HepG2 (cell line): ENCODE results near the gene PHF13. TPM values are rescaled to one million over a fixed set of nuclear protein-coding genes. Genes with fewer than 3 reads are reported as not detected.

Experiments
- AHDC1 ChIP-seq: sonication (generic); formaldehyde crosslinking; IDR thresholded peaks from 2 replicates; pipeline ENCODE4 v1.5.1; 2020; ENCODE audit warnings: mild to moderate bottlenecking, missing genetic modification reagents, borderline replicate concordance
- ATRX ChIP-seq: sonication (generic); formaldehyde crosslinking; IDR thresholded peaks from 2 replicates; pipeline ENCODE4 v1.4.0; 2020; ENCODE audit warnings: missing genetic modification reagents, borderline replicate concordance
- CCAR2 ChIP-seq: fragments of 200-400 bp; formaldehyde crosslinking; optimal IDR thresholded peaks from 2 replicates; pipeline ENCODE3; 2018; ENCODE audit warnings: low read depth, mild to moderate bottlenecking, low read length, moderate library complexity
- DR1 ChIP-seq: sonication (generic); formaldehyde crosslinking; IDR thresholded peaks from 2 replicates; pipeline ENCODE4 v1.8.0; 2021; ENCODE audit warnings: mild to moderate bottlenecking, missing genetic modification reagents, inconsistent platforms
- GRHL1 ChIP-seq: sonication (generic); formaldehyde crosslinking; conservative IDR thresholded peaks from 2 replicates; pipeline ENCODE4 v1.8.0; 2022; ENCODE audit warnings: missing genetic modification reagents
- KAT8 ChIP-seq: IDR thresholded peaks from 2 replicates; pipeline ENCODE4 v1.6.1; 2016; ENCODE audit warnings: missing genetic modification reagents, missing compliant biosample characterization
- KDM5B ChIP-seq: sonication (generic); formaldehyde crosslinking; IDR thresholded peaks from 2 replicates; pipeline ENCODE4 v1.4.0; 2020; ENCODE audit warnings: missing genetic modification reagents, mild to moderate bottlenecking, borderline replicate concordance
- PRPF4 ChIP-seq: fragments of 200-400 bp; formaldehyde crosslinking; IDR thresholded peaks from 2 replicates; pipeline ENCODE4 v1.6.1; 2016; ENCODE audit warnings: low read length, low read depth; ENCODE audit not compliant: poor library complexity, severe bottlenecking
- RBM22 ChIP-seq: fragments of 200-400 bp; formaldehyde crosslinking; optimal IDR thresholded peaks from 2 replicates; pipeline ENCODE3; 2017; ENCODE audit warnings: mild to moderate bottlenecking, low read length, moderate library complexity
- RNF2 ChIP-seq: fragments of 450-650 bp; conservative IDR thresholded peaks from 2 replicates; pipeline ENCODE4 v1.6.1; 2016; ENCODE audit warnings: low read depth
- SMYD3 ChIP-seq: sonication (generic); formaldehyde crosslinking; IDR thresholded peaks from 2 replicates; pipeline ENCODE4 v1.8.1; 2023; ENCODE audit warnings: mild to moderate bottlenecking, missing genetic modification reagents
- THAP11 ChIP-seq: IDR thresholded peaks from 2 replicates; pipeline ENCODE4 v1.6.1; 2016; ENCODE audit warnings: missing biosample characterization, missing genetic modification reagents
- ZFX ChIP-seq: sonication (generic); formaldehyde crosslinking; IDR thresholded peaks from 2 replicates; pipeline ENCODE4 v1.4.0; 2020; ENCODE audit warnings: mild to moderate bottlenecking, low read depth, missing genetic modification reagents, moderate library complexity
- ZFYVE20 ChIP-seq: sonication (generic); formaldehyde crosslinking; IDR thresholded peaks from 2 replicates; pipeline ENCODE4 v1.8.0; 2023; ENCODE audit warnings: low read depth, mild to moderate bottlenecking, moderate library complexity, missing genetic modification reagents, borderline replicate concordance
- ZNF138 ChIP-seq: sonication (generic); formaldehyde crosslinking; IDR thresholded peaks from 2 replicates; pipeline ENCODE4 v1.5.0; 2020; ENCODE audit warnings: mild to moderate bottlenecking, low read depth, missing genetic modification reagents
- ZNF256 ChIP-seq: sonication (generic); formaldehyde crosslinking; conservative IDR thresholded peaks from 2 replicates; pipeline ENCODE4 v1.4.0; 2020; ENCODE audit warnings: missing genetic modification reagents
- ZNF260 ChIP-seq: sonication (generic); formaldehyde crosslinking; IDR thresholded peaks from 2 replicates; pipeline ENCODE4 v1.4.0; 2020; ENCODE audit warnings: missing genetic modification reagents, low read depth, mild to moderate bottlenecking, borderline replicate concordance
- polyA plus RNA-seq, 8 experiments: library from polyadenylated mRNA; depleted of rRNA in 3 of 8; stranded (reverse) in 7 of 8; unstranded in 1 of 8; fragments of >200 nt; fragmentation: Illumina TruSeq in 4 of 8; extraction: Trizol in 4 of 8; gene quantifications; 2 replicates each; pipeline versions ENCODE4 v1.2.1 to v1.2.3, GENCODE V29; 2011 to 2016; ENCODE audit warnings: low read depth in 4 of 8, missing spikeins in 1 of 8, mixed read lengths in 1 of 8; ENCODE audit not compliant: insufficient read depth in 1 of 8
- total RNA-seq, 5 experiments: library from RNA; depleted of rRNA; stranded (reverse); fragments of >200 nt; fragmentation: Illumina TruSeq; extraction: Trizol; gene quantifications; 2 replicates each; pipeline ENCODE4 v1.2.3, GENCODE V29; 2016; ENCODE audit warnings: low read depth in 1 of 5
- TF ChIP-seq, protein P1 (sequence below), 2 experiments: fragments of 450-650 bp in 1 of 2; sonication (generic) in 1 of 2; formaldehyde crosslinking; IDR thresholded peaks; 2 replicates each; pipeline versions ENCODE4 v1.5.0 to v1.8.0; 2020 to 2022; ENCODE audit warnings: mild to moderate bottlenecking in 1 of 2, missing genetic modification reagents in 1 of 2
- TF ChIP-seq, protein P2 (sequence below): sonication (generic); formaldehyde crosslinking; IDR thresholded peaks from 2 replicates; pipeline ENCODE4 v1.5.0; 2020; ENCODE audit warnings: missing genetic modification reagents

Gene PHF13
- total and polyA plus RNA-seq, 2 of the 13 experiments (the other 11 are each of a cell fraction or from before 2014, with no cell fraction given) = 4.7 to 7.4 TPM

DNA sequence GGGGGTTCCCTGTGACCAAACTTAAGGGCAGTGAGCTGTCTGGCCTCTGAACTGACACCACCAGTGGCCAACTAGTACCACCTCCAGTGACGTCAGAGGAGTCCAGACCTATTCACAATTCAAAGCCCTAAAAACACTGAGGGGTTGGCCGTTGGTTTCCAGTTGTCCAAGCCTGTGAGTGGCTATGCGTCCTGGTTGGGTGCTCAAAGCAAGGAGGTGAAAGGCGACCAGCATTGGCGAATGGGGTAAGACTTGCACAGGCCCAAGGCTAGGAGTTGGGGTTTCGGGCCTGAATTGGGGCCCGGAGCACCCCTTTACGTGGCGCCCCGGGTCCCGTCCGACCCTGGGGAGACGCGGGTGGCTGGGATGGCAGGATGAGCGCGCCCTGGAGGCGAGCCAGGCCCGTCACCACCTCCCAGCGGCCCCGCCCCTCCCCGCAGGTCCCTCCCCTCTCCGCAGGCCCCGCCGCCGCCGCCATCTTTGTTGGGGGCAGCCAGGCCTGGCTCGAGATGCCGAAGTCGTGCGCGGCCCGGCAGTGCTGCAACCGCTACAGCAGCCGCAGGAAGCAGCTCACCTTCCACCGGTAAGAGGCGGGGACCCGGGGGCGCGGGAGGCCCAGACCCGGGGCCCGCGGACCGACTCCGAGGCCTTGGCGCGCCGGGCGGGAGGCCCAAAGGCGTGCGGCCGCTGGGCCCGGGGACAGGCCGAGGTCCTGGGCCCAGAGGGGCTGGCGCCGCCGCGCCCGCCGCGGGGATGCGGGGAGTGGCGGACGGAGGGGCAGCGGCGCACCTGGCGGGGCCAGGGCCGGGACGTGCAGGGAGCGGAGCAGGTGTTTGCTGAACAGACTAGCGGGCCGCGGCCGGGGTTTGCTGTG is 11.4 kb downstream of the PHF13 start, which contains the start of gene THAP3 (continued):
- TF ChIP-seq, protein P1, sequence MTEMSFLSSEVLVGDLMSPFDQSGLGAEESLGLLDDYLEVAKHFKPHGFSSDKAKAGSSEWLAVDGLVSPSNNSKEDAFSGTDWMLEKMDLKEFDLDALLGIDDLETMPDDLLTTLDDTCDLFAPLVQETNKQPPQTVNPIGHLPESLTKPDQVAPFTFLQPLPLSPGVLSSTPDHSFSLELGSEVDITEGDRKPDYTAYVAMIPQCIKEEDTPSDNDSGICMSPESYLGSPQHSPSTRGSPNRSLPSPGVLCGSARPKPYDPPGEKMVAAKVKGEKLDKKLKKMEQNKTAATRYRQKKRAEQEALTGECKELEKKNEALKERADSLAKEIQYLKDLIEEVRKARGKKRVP (CRISPR knock-in tag; IDR thresholded peaks at IDR 0.05) = no peak
- TF ChIP-seq PRPF4 (no peak), KDM5B (0 out of 2 replicates have a peak, but pooled peaks have one; percentile 11), CCAR2 (no peak), KAT8 (CRISPR knock-in tag) (0 out of 2 replicates have a peak, but pooled peaks have one; percentile 35), DR1 (CRISPR knock-in tag) (no peak), ATRX (CRISPR knock-in tag) (no peak), AHDC1 (no peak), THAP11 (CRISPR knock-in tag) (peak; percentile 86), RNF2 (no peak), GRHL1 (no peak), ZNF260 (CRISPR knock-in tag) (no peak), ZNF256 (CRISPR knock-in tag) (no peak), SMYD3 (CRISPR knock-in tag) (no peak), ZNF138 (CRISPR knock-in tag) (no peak), RBM22 (peak; percentile 63), ZFX (peak; percentile 99), ZFYVE20 (CRISPR knock-in tag) (no peak)
- TF ChIP-seq, protein P2, sequence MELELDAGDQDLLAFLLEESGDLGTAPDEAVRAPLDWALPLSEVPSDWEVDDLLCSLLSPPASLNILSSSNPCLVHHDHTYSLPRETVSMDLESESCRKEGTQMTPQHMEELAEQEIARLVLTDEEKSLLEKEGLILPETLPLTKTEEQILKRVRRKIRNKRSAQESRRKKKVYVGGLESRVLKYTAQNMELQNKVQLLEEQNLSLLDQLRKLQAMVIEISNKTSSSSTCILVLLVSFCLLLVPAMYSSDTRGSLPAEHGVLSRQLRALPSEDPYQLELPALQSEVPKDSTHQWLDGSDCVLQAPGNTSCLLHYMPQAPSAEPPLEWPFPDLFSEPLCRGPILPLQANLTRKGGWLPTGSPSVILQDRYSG (CRISPR knock-in tag) = no peak
